Measurements from ENCODE around the gene APOC3. TPM values are rescaled to one million over a fixed set of nuclear protein-coding genes. Genes with fewer than 3 reads are reported as not detected.

Gene APOC3
- total and polyA plus RNA-seq, 9 of the 15 experiments (the other 6 are each of a cell fraction or from before 2014, with no cell fraction given), result 1.1 TPM; not detected in 8

DNA sequence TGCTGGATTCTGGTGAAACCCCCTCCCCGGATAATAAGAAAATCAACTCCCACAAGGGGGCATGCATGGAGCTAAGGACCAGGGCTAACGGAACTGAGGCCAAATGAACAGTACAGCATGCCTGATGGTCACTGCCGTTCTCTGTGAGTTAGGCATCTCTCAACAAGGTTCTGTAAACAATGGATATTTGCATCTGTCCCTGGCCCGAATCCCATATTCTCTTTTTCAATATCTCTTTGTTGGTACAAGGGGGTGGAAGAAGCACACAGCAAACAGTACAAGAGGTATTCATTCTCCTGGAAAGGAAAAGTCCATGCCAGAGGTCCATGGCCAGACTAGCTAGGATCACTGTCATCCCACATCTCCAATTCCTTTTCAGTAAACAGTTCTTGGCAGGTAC lies 39.9 kb downstream of the APOC3 start:
- FAIRE-seq, result no peak
- POLR2A ChIA-PET, result interaction anchor here (0.7 to 0.8 kb wide), 3 partner anchors 10 to 297 kb away, joined by 3 to 4 read pairs (median 3); no protein-coding TSS in a partner anchor
- TF ChIP-seq POLR2B (IDR thresholded peaks at IDR 0.05; ENCODE audit: low read depth, partially characterized antibody), result no peak
- TF ChIP-seq MBD2 (IDR thresholded peaks at IDR 0.05; ENCODE audit: borderline replicate concordance, low read depth), result no peak
- TF ChIP-seq, protein P1, sequence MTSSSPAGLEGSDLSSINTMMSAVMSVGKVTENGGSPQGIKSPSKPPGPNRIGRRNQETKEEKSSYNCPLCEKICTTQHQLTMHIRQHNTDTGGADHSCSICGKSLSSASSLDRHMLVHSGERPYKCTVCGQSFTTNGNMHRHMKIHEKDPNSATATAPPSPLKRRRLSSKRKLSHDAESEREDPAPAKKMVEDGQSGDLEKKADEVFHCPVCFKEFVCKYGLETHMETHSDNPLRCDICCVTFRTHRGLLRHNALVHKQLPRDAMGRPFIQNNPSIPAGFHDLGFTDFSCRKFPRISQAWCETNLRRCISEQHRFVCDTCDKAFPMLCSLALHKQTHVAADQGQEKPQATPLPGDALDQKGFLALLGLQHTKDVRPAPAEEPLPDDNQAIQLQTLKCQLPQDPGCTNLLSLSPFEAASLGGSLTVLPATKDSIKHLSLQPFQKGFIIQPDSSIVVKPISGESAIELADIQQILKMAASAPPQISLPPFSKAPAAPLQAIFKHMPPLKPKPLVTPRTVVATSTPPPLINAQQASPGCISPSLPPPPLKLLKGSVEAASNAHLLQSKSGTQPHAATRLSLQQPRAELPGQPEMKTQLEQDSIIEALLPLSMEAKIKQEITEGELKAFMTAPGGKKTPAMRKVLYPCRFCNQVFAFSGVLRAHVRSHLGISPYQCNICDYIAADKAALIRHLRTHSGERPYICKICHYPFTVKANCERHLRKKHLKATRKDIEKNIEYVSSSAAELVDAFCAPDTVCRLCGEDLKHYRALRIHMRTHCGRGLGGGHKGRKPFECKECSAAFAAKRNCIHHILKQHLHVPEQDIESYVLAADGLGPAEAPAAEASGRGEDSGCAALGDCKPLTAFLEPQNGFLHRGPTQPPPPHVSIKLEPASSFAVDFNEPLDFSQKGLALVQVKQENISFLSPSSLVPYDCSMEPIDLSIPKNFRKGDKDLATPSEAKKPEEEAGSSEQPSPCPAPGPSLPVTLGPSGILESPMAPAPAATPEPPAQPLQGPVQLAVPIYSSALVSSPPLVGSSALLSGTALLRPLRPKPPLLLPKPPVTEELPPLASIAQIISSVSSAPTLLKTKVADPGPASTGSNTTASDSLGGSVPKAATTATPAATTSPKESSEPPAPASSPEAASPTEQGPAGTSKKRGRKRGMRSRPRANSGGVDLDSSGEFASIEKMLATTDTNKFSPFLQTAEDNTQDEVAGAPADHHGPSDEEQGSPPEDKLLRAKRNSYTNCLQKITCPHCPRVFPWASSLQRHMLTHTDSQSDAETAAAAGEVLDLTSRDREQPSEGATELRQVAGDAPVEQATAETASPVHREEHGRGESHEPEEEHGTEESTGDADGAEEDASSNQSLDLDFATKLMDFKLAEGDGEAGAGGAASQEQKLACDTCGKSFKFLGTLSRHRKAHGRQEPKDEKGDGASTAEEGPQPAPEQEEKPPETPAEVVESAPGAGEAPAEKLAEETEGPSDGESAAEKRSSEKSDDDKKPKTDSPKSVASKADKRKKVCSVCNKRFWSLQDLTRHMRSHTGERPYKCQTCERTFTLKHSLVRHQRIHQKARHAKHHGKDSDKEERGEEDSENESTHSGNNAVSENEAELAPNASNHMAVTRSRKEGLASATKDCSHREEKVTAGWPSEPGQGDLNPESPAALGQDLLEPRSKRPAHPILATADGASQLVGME (CRISPR knock-in tag; IDR thresholded peaks at IDR 0.05), result no peak
- TF ChIP-seq, protein P2, sequence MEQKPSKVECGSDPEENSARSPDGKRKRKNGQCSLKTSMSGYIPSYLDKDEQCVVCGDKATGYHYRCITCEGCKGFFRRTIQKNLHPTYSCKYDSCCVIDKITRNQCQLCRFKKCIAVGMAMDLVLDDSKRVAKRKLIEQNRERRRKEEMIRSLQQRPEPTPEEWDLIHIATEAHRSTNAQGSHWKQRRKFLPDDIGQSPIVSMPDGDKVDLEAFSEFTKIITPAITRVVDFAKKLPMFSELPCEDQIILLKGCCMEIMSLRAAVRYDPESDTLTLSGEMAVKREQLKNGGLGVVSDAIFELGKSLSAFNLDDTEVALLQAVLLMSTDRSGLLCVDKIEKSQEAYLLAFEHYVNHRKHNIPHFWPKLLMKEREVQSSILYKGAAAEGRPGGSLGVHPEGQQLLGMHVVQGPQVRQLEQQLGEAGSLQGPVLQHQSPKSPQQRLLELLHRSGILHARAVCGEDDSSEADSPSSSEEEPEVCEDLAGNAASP (IDR thresholded peaks at IDR 0.05), result no peak
- TF ChIP-seq NFE2 (IDR thresholded peaks at IDR 0.05; ENCODE audit: low read depth), result no peak
- no peak for TF ChIP-seq CHCHD3 (CRISPR knock-in tag; IDR thresholded peaks at IDR 0.05)
- TF ChIP-seq COPS2 (conservative IDR thresholded peaks at IDR 0.05), result no peak
- TF ChIP-seq MED1 (CRISPR knock-in tag; IDR thresholded peaks at IDR 0.05; ENCODE audit: borderline replicate concordance), result no peak
- no peak for TF ChIP-seq TCF15 (CRISPR knock-in tag; IDR thresholded peaks at IDR 0.05)
- TF ChIP-seq, protein P3, sequence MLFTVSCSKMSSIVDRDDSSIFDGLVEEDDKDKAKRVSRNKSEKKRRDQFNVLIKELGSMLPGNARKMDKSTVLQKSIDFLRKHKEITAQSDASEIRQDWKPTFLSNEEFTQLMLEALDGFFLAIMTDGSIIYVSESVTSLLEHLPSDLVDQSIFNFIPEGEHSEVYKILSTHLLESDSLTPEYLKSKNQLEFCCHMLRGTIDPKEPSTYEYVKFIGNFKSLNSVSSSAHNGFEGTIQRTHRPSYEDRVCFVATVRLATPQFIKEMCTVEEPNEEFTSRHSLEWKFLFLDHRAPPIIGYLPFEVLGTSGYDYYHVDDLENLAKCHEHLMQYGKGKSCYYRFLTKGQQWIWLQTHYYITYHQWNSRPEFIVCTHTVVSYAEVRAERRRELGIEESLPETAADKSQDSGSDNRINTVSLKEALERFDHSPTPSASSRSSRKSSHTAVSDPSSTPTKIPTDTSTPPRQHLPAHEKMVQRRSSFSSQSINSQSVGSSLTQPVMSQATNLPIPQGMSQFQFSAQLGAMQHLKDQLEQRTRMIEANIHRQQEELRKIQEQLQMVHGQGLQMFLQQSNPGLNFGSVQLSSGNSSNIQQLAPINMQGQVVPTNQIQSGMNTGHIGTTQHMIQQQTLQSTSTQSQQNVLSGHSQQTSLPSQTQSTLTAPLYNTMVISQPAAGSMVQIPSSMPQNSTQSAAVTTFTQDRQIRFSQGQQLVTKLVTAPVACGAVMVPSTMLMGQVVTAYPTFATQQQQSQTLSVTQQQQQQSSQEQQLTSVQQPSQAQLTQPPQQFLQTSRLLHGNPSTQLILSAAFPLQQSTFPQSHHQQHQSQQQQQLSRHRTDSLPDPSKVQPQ (CRISPR knock-in tag; IDR thresholded peaks at IDR 0.05; ENCODE audit: borderline replicate concordance), result no peak

More for the DNA sequence above, 39.9 kb downstream of the APOC3 start:
- CTCF ChIA-PET (ENCODE audit: low intra/inter-chr PET ratio), result no interaction called here
- DNase-seq (ENCODE audit: extremely low read depth in 1 of 4, low spot score in 3 of 4) (no peak), ATAC-seq (no peak)
- Histone ChIP-seq H3K4me1 (replicated peaks in 1 of 2; ENCODE audit: control insufficient read depth in 2 of 2, insufficient read depth in 2 of 2, low read length in 2 of 2) (no peaks in the 10 kb centered on the region), H3K9me1 (ENCODE audit: control insufficient read depth, insufficient read depth, low read length) (no peaks in the 10 kb centered on the region), H3K27me3 (ENCODE audit: control insufficient read depth in 2 of 2, insufficient read depth in 2 of 2, low read length in 2 of 2) (no peaks in the 10 kb centered on the region), H3K9ac (ENCODE audit: insufficient read depth in 1 of 2, low read depth in 2 of 2, low read length in 2 of 2) (no peak overlapping the region), H3K27ac (ENCODE audit: extremely low read depth, low read depth, low read length) (no peak overlapping the region), H3K79me2 (ENCODE audit: control insufficient read depth, insufficient read depth, low read length) (no peaks in the 10 kb centered on the region), H3K36me3 (ENCODE audit: control insufficient read depth, insufficient read depth, low read length) (peaks cover 90% of the 10 kb centered on the region), H3K4me2 (ENCODE audit: insufficient read depth, low read length) (no peak overlapping the region), H4K20me1 (replicated peaks; ENCODE audit: control insufficient read depth, insufficient read depth, low read length) (no peaks in the 10 kb centered on the region), H3K9me3 (replicated peaks; ENCODE audit: control insufficient read depth, insufficient read depth, low read depth, low read length) (no peaks in the 10 kb centered on the region), H2AFZ (ENCODE audit: low read depth, low read length) (no peak overlapping the region), H3K4me3 (no peak overlapping the region)
- intact Hi-C loops (cut with micrococcal nuclease), result no loop called here
- WGBS (ENCODE audit: insufficient coverage, low coverage, missing lambda C conversion rate), result 93% methylated on average over 4 of the region's 4 CpGs
- in situ Hi-C loops (cut with MboI), result no loop called here
- no TSS peak for BruUV-seq (replicated peaks)

Measured in K562 (cell line).